ENCODE data around the gene SIRT2.
"Not testable (repeated sequence)": the region's sequence is repeated elsewhere in the genome, so short reads cannot be mapped to it uniquely, and the experiment has no call there.

The SIRT2 gene

DNA sequence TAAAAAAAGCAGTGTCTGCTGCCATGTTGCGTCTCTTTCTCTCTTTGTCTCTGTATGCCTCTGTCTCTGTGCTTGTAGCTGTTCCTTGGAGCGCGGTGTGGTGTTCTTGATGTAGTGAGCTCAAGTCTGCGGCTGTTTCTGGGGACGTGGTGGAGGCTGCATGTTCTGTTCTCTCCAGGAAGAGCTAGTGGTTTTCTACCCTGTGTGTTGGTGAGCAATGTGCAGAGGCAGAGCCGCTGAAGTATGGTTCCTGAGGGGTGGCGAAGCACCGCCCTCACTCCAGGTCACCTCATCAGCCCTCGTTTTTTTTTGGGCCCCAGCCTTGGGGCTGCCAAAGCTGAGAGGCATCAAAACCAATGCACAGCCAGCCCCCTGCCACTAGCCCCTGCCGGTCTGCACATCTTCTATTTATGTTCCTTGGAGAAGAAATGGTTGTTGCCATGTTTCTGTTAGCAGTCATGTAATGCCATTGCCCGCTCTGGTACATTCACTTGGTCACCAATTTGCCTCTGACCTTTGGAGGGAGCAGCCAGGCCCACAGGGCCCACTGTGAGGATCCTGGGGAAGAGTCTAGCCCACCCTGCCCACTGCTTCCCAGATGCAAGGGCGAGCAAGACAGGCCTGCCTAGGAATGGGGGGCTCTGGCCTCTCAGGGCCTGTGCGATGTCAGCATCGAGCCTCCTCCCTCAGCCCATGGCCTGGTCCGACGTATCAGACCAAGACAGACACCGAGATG is 56.8 kb downstream of the SIRT2 start:
- peak; percentile 76 for DNase-seq

DNA sequence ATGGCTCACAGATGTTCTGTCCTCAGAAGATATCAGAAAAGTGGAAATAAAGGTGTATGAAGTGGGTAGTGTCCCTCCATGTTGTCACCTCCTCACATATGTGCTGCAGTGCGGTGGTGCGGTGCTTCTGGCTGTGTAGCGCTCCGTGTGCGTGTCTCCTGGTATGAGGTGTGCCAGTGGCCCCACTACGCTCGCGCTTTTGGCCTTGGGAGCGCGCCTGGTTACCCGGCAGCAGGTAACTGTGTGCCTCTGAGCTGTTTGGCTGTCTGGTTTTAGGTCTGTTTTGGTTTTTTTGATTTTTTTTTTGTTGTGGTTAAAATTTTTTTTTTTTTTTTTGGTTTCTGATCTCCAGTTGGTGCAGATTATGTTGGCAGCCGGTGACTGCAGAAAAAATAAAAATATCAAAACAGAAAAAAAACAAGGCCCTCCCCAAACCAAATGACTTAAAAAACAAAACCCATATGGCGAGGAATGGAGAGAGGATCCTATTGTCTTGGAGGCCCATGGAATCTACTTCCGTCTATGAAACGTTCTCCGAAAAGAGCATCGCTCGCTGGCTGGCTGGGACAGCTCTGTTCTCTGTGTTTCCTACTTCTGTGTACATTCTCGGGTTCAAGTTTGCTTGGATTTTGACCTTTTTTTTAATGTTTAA is 57.5 kb downstream of the SIRT2 start:
- no peak for DNase-seq

DNA sequence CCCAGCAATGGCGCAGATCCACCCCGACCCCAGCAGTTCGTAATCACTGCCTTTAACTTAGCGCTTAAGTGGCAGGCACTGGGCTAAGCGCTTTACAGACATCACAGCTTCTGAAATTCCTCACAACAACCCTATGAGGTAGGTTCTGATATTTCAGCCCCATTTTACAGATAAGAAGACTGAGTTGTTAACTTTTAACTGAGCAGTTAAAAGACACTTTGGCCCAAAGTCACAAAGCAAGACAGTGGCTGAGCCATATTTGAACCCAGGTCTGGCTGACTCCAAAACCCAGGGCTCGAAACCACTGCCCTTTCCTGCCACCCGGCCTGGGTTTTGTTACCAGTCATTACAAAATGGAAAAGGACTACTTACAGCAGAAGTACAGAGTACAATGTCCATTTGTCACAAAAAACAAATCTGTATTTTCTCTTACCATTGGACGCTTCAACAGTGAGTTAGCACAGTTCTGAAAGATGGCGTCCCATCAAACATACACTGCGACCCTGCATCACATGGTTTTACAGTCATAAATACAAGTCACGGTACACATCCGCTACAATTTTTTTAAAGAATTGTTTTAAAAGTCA is 58.1 kb downstream of the SIRT2 start:
- DNase-seq: no peak

DNA sequence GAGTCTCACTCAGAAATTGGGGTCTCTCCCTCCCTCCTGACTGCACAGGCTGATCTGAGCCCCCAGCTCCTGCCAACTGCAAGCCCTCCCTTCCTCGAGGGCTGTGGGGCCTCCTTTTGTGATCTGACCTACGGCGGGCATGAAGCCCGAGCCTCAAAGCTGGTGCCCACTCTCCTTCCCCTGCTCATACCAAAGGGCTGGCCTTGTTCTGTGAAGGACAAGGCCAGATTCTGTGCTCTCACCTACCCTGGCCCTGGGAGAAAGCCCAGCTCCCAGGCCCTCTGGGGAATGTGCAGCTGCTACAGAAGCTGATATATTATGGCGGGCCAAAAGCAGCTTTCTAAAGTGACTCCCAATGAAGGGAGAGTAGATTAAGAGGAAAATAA is 58.8 kb downstream of the SIRT2 start:
- DNase-seq: no peak

DNA sequence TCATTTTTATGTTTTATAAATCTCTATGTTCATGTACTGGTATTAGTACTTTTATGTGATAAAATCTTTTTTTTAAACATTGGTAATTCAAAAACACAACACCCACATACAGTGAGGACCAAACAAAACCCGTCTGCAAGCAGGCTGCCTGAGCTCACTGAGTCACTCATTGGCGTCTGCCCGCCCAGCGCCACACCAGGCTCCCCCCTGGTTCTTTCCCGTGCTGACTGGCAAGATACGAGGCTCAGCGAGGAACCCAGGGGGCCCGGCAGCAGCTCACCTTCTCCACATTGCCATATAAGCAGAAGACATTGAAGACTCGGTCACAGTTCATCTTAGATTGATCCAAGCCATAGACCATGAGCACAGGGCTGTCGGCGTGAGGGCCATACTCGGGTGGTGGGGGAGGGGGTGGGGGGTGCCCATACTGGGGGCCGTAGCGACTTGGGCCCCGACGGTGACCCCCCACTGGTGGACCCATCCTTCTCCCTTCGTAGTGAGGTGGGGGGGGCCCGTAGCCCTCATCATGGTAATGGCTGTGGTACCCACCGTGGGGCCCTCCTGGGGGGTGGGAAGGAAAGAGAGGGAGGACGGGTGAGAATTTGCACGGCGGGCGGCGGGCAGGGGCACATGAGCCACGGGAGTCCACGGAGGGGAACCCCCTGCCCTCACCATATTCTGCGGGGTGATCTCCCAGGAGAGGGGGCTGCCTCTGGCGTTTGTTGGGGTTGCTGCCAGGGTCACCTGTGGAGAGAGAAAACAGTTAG is 59.4 kb downstream of the SIRT2 start:
- no peak for DNase-seq

DNA sequence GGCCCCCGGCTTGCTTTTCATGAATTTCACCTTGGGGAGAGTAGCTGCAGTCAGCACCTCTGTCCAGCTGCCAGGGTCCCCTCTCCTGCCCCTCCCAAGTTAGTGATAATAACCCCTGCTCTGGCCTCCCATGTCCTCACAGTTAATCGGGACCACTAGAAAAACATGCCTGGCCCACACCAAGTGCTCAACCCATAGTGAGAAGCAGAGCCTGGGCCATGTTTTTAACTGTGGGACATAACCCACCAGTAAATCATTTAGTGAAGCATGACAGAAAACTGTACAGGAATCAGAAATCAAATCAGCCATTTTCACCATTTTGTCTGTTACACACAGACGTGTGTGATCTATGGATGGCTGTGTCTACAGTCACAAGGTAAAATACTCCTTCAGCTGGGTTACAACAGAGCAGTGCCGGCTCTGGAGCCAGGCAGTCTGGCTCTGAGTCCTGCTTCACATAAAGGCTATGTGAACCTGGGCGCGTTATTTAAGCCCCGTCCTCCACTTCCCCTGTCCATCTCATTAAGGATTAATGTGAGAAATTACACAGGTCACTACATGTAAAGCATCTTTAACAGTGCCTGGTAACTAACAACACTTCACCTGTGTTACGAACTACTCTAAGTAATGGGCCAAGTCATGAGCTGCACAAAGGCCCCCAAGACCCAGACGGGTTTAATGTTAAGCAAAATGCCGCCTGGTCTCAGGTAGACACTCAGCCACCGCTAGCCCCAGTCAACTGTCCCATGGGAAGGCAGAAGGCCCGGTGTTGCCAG is 60.2 kb downstream of the SIRT2 start:
- DNase-seq: no peak

DNA sequence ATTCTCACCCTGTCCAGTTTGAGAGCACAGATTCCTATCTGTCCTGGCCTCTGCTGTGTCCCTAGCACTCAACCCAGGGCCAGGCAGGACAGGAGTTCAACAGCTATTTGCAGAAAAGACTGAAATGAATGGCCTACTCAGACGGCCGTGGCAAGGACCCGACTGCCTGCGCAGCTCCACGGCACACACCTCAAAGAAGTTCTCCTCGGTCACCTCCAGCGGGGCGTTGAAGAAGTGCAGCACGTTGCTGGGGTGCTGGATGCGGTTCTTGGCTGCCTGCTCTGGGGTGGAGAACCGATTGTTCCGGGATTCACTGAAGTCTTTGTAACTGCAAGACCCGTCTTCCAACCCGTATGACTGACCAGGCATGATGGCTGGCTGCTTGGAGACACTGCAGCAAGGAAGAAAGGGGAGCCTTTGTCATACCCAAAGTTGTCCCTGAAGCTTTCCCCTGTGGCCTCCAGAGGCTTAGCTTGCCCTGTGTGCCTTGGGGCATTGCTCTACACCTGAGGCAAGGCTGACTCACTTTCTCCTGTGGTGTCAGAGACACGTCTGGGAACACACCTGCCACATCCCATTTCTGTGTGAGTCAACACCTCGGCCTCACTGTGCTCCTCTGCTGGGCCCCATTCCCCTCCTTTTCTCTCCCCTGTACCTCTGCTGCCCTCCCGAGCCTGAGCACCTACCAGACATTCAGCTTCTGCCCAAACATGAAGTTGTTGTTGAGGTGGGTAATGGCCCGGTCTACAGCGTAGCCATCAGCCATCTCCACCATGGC is 61.0 kb downstream of the SIRT2 start:
- DNase-seq: peak; percentile 33

DNA sequence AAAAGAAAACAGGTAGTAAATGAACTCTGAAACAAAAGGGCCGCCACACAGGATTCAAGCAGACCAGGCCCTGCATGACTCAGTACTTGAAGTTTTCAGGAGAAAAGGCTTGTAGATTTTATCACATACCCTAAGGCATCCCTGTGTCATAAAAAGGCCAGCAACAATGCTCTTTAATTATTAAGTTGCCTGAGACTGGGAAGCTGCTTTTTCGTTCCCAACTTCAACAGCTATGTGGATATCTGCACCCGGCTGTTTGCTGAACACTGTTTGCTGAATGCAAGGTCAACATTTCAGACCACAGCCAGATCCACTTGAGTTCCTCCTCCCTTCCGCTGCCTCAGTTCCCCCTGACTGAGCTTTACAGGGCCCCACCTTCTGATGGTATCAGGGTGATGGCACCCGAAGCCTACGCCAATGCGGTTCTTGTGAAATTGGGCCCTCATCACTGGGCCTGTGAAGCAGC is 61.7 kb downstream of the SIRT2 start:
- DNase-seq: no peak

DNA sequence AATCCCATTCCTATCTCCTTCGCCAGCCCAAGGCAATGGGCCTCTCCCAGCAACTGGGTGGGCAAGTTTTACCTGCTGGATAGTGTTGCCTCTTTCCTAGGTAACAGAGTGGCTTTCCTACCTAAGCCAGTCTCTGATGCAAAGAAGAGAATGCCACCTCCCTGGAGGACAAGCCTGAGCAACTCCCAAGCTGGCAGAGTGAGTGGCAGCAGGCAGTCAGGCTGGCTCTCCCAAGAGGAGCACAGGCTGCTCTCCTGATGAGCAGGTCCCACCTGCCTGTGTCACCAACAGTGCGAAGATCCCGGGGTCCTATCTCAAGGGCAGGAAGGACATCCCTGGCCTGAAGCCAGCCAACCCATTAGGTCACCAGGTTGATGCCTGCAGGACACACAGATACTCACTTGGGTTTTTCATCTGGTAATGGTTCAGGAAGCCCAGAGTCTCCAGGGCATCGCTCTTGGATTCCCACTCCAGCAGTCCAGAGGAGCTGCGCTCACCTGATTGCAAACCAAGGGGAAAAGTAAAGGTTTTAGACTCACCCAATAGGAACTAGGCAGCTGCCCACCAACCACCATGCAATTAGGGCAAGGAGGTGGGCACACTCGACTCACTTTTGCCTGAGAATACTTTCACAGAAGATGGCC is 62.3 kb downstream of the SIRT2 start:
- no peak for DNase-seq

DNA sequence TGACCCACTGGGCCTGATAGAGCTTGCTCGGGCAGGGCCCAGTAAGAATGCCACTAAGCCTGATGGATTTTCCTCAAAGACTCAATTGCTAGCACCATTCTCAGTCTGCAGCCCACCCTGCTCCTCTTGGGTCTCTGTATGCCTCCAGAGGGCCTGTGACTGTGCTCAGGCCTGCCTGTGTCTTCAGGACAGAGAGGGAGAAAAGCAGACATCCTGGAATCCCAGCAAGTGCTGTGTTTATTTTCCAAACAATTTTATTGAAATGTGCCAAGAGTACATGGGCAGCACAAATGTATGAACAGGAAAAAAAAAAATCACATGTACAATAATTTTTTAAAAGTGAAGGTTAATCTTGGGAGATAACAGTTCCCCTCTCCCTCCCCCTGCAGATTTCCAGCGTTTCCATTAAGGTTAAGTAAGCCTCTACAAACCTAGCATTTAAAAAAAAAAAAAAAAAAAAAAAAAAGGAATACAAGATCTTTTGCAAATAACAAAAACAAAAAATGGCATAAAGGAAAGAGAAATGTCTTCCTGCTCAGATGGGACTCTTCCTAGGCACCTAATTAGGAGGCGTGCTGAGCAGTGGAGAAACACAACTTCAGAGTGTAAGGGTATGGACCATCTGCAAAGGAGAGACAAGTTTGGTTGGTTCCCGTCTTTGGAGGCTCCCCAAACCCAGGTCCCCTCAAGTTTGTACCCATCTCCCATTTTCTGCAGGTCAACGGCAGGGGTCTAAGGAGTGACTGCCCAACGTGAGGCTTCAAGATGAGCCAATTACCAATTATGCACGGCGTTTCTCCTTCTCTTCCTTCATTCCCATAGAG is 63.0 kb downstream of the SIRT2 start:
- DNase-seq: no peak

DNA sequence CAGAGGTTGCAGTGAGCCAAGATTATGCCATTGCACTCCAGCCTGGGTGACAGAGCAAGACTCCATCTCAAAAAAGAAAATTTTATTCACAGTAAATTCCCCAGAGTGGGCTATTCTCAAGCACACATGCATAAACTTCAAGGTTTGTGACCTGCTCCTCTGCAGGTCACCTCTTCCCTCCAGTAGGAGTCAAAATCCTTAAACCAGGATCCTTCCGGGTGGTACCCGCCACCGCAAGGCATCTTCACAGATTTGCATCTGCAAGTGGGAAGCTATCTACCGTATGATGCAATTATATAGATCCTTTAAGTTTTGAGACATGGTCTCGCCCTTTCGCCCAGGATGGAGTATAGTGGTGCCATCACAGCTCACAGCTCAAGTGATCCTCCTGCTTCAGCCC is 64.8 kb downstream of the SIRT2 start:
- no peak for DNase-seq

DNA sequence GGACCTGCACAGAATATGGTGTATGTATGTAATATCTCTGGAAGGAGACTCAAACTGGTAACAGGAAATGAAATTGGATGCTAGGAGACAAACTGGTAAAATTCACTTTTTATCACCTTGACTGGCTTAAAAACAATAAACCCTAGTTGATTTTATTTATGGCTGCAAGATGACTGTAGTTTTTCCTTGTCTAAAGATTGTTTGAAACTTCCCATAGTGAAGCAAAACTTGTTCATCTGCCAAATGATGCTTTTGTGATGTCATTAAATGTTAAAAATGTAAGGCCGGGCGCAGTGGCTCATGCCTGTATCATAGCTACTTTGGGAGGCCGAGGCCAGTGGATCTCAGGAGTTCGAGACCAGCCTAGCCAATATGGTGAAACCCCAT is 65.3 kb downstream of the SIRT2 start:
- DNase-seq: no peak

DNA sequence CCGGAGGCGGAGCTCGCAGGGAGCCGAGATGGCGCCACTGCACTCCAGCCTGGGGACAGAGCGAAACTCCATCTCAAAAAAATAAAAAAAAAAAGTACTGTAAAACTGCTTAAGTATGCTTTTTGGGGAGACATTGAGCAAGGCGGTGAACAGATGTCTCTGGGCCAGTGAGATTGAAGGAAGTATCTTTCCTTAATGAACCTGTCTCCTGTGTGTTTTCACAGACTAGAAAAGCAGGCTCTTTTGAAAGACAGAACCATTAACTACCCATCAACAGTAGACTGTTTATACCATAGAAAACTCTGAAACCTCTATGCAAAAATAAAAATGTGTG is 66.4 kb downstream of the SIRT2 start:
- DNase-seq: no peak

DNA sequence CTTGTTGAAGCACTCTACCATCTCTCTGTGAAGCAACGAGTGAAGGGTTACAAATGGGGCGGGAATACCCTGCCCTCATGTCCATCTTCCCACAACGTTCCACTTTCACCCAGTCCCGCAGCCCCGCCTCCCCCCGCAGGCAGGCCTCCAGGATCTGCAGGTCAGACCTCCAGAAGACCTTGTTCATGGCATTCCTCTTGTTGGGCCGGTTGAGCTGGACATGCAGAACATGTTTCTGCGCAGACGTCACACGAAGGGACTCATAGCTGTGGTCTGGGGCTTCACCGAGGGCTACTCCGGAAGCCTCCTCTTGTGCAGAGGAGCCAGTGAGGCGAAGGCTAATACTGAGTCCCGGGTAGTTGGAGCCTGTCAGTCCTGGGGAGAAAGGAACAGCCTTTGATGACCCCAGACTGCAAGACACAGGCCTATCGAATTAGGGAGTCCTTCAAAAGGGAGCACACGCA is 68.2 kb downstream of the SIRT2 start:
- peak; percentile 35 for DNase-seq

DNA sequence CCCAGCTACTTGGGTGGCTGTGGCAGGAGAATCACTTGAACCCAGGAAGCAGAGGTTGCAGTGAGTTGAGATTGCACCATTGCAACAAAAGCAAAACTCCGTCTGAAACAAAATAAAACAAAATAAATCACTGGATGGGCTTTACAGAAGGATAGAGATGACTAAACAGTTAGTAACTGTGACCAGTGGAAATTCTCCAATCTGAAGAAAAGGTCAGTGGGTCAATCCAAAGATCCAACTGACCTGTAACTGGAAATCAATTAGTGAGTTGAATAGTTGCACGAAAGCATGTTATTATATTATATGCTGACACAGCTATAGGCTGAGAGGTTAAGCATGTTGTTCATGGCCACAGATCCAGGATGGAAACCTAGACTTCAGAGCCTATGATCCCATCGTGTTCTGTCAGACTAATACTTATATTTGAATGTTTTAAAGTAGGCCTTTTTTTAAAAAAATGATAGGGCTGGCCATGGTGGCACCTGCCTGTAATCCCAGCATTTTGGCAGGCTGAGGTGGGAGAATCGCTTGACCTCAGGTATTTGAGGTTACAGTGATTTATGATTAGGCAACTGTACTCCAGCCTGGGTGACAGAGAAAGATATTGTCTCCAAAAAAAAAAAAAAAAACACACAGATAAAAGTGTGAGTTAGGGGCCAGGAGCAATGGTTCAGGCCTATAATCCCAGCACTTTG is 69.2 kb downstream of the SIRT2 start:
- DNase-seq: no peak

DNA sequence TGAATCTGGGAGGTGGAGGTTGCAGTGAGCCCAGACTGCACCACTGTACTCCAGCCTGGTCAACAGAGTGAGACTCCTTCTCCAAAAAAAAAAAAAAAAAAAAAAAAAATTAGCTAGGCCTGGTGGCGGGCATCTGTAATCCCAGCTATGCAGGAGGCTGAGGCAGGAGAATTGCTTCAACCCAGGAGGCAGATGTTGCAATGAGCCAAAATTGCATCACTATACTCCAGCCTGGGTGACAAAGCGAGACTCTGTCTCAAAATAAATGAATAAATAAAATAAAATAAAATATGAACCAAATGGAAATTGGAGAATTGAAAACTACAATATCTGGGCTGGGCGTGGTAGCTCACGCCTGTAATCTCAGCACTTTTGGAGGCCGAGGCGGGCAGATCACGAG is 70.2 kb downstream of the SIRT2 start:
- DNase-seq: not testable (repeated sequence)
